ENCODE data around the gene RPP25. TPM values are rescaled to one million over a fixed set of nuclear protein-coding genes. Genes with fewer than 3 reads are reported as not detected.

Gene RPP25
- total and polyA plus RNA-seq, 11 donors: 1.1 to 5.8 (median 2.1) TPM

GRCh38 chr15:74960286-74960685 lies 3.7 kb upstream of the RPP25 start:
- H3K9me3 ChIP-seq: no peaks in the 10 kb centered on the region
- H3K27me3 ChIP-seq: peaks cover 0 to 27% (median 10%) of the 10 kb centered on the region in 9 donors
- no peak overlapping the region for H3K4me3 ChIP-seq
- no peak for DNase-seq
- H3K4me1 ChIP-seq: peaks cover 0 to 57% (median 30%) of the 10 kb centered on the region in 12 donors
- 43 to 58% (median 52%) methylated on average over 1 of the region's 1 CpG for WGBS, 4 donors
- TF ChIP-seq POLR2A (IDR thresholded peaks at IDR 0.05) (no peak), CTCF (IDR thresholded peaks at IDR 0.05) (no peak)
- no peak for ATAC-seq
- intact Hi-C loops (cut with DNase I): no loop called here
- no peaks in the 10 kb centered on the region for H3K36me3 ChIP-seq
- H3K27ac ChIP-seq: no peak overlapping the region

GRCh38 chr15:74959586-74959939 lies 3.0 kb upstream of the RPP25 start:
- H3K4me1 ChIP-seq: peaks cover 0 to 58% (median 33%) of the 10 kb centered on the region in 12 donors
- no peaks in the 10 kb centered on the region for H3K36me3 ChIP-seq
- 35 to 42% (median 38%) methylated on average over 8 of the region's 8 CpGs for WGBS, 4 donors
- H3K27me3 ChIP-seq: peaks cover 0 to 27% (median 10%) of the 10 kb centered on the region in 9 donors
- peak overlapping the region in 1 of 12 donors; percentile 80 for H3K27ac ChIP-seq
- H3K9me3 ChIP-seq: no peaks in the 10 kb centered on the region
- DNase-seq (no peak), ATAC-seq (no peak)
- peak overlapping the region in 1 of 12 donors; percentile 55 for H3K4me3 ChIP-seq
- intact Hi-C loops (cut with DNase I): loop anchor here in 4 of 10 donors (10.0 kb wide), 2 partner anchors 245 to 325 kb away; partner anchors contain the start of gene C15orf39 (in 3 of the 4)
- TF ChIP-seq CTCF (IDR thresholded peaks at IDR 0.05): no peak
- TF ChIP-seq POLR2A (IDR thresholded peaks at IDR 0.05): no peak

GRCh38 chr15:74958908-74959585 lies 2.5 kb upstream of the RPP25 start:
- peak overlapping the region in 8 of 12 donors; percentile 1 to 80 (median 32) for H3K27ac ChIP-seq

More at GRCh38 chr15:74958908-74959585, 2.5 kb upstream of the RPP25 start:
- H3K4me1 ChIP-seq: peaks cover 0 to 58% (median 36%) of the 10 kb centered on the region in 12 donors
- H3K27me3 ChIP-seq: peaks cover 0 to 27% (median 10%) of the 10 kb centered on the region in 9 donors
- intact Hi-C loops (cut with DNase I): loop anchor here in 4 of 10 donors (10.0 kb wide), 2 partner anchors 246 to 324 kb away; partner anchors contain the start of gene C15orf39 (in 3 of the 4)
- H3K4me3 ChIP-seq: peak overlapping the region; percentile 3 to 73 (median 58)
- H3K9me3 ChIP-seq: no peaks in the 10 kb centered on the region
- ATAC-seq (no peak), DNase-seq (no peak)
- H3K36me3 ChIP-seq: no peaks in the 10 kb centered on the region
- no peak for TF ChIP-seq POLR2A (IDR thresholded peaks at IDR 0.05)
- no peak for TF ChIP-seq CTCF (IDR thresholded peaks at IDR 0.05)
- 9 to 15% (median 12%) methylated on average over 33 to 47 of the region's 47 CpGs for WGBS, 4 donors

Measured in heart left ventricle (tissue), 16 donors.